Endothelial cell of umbilical vein (primary cell): Measurements from ENCODE around the gene TPMT. TPM values are rescaled to one million over a fixed set of nuclear protein-coding genes. Genes with fewer than 3 reads are reported as not detected.

Source experiments
- BruUV-seq: library from RNA; stranded (reverse); fragments of 400-500 nt; replicated peaks from 2 replicates; lab custom pipeline; 2021; lab: Mats Ljungman, UMichigan
- CTCF ChIA-PET: fragments of 300-600, 350-600 bp; sonication (Branson Sonifier 250); formaldehyde crosslinking; loops from one replicate; lab custom pipeline; 2021; ENCODE audit warnings: antibody characterized with exemption, inconsistent platforms; lab: Charles Lee
- POLR2A ChIA-PET: fragments of 300-600, 350-600 bp; sonication (Branson Sonifier 250); formaldehyde crosslinking; loops from one replicate; lab custom pipeline; 2021; ENCODE audit warnings: antibody characterized with exemption, inconsistent platforms; lab: Charles Lee
- DNase-seq: peaks from one replicate; pipeline ENCODE4 v3.0.0-alpha.2; 2011; ENCODE audit warnings: low read depth, low spot score
- FAIRE-seq: peaks from 2 replicates; lab custom pipeline; 2011; peaks lifted over from hg19 to GRCh38; lab: Jason Lieb, UNC
- H2AFZ ChIP-seq: 2 replicates; pipeline ENCODE4 v1.6.0; 2012; ENCODE audit warnings: low read depth, low read length, control low read depth, inconsistent platforms
- H3K27ac ChIP-seq: 2 replicates; pipeline ENCODE4 v1.5.1; 2011; ENCODE audit warnings: low read depth, mild to moderate bottlenecking, control low read depth, low read length, moderate library complexity; ENCODE audit not compliant: insufficient read depth
- H3K27me3 ChIP-seq, 2 experiments: 2 replicates each; pipeline versions ENCODE4 v1.6.0 to v1.6.1; 2011; ENCODE audit warnings: low read length in 2 of 2, mixed read lengths in 1 of 2; ENCODE audit not compliant: control insufficient read depth in 2 of 2, insufficient read depth in 2 of 2
- H3K36me3 ChIP-seq, 2 experiments: 2 replicates in 1 of 2; 3 replicates in 1 of 2; pipeline ENCODE4 v1.5.1; 2011; ENCODE audit warnings: low read length in 2 of 2, mild to moderate bottlenecking in 1 of 2, moderate library complexity in 1 of 2; ENCODE audit not compliant: control insufficient read depth in 2 of 2, insufficient read depth in 2 of 2; ENCODE audit errors: extremely low read depth in 1 of 2
- H3K4me1 ChIP-seq: 3 replicates; pipeline ENCODE4 v1.5.1; 2011; ENCODE audit warnings: mild to moderate bottlenecking, low read length; ENCODE audit not compliant: control insufficient read depth, insufficient read depth; ENCODE audit errors: extremely low read depth
- H3K4me2 ChIP-seq: 2 replicates; pipeline ENCODE4 v1.6.1; 2011; ENCODE audit warnings: low read length, control low read depth, mixed read lengths; ENCODE audit not compliant: insufficient read depth
- H3K4me3 ChIP-seq, 3 experiments: fragments of 200-600 bp in 1 of 3; sonication (generic), shearing (Covaris generic) in 1 of 3; replicated peaks in 1 of 3; 2 replicates each; pipeline ENCODE4 v1.5.1; 2011 to 2016; ENCODE audit warnings: control low read depth in 3 of 3, low read length in 3 of 3, mild to moderate bottlenecking in 2 of 3, inconsistent platforms in 1 of 3, low read depth in 1 of 3, moderate library complexity in 1 of 3; ENCODE audit not compliant: insufficient read depth in 1 of 3
- H3K79me2 ChIP-seq: 2 replicates; pipeline ENCODE4 v1.6.0; 2012; ENCODE audit warnings: low read length, inconsistent platforms; ENCODE audit not compliant: control insufficient read depth, insufficient read depth
- H3K9ac ChIP-seq: replicated peaks from 2 replicates; pipeline ENCODE3; 2011; ENCODE audit warnings: low read length, control low read depth; ENCODE audit not compliant: insufficient read depth; ENCODE audit errors: extremely low read depth
- H3K9me1 ChIP-seq: replicated peaks from 3 replicates; pipeline ENCODE4 v1.6.0; 2011; ENCODE audit warnings: mild to moderate bottlenecking, low read length; ENCODE audit not compliant: control insufficient read depth, insufficient read depth; ENCODE audit errors: extremely low read depth
- H3K9me3 ChIP-seq: replicated peaks from 2 replicates; pipeline ENCODE4 v1.5.1; 2012; ENCODE audit warnings: low read length, inconsistent platforms; ENCODE audit not compliant: control insufficient read depth, insufficient read depth
- H4K20me1 ChIP-seq: replicated peaks from 2 replicates; pipeline ENCODE3; 2011; ENCODE audit warnings: mild to moderate bottlenecking, low read length; ENCODE audit not compliant: control insufficient read depth, insufficient read depth; ENCODE audit errors: extremely low read depth
- EZH2 ChIP-seq: IDR thresholded peaks from 2 replicates; pipeline ENCODE4 v1.6.1; 2012; ENCODE audit warnings: borderline replicate concordance, low read depth, mild to moderate bottlenecking, moderate library complexity, low read length, inconsistent platforms; ENCODE audit not compliant: severe bottlenecking
- GATA2 ChIP-seq: IDR thresholded peaks from 2 replicates; pipeline ENCODE4 v1.7.0; 2011; ENCODE audit warnings: low read depth, mild to moderate bottlenecking, moderate library complexity, mixed read lengths, low read length; ENCODE audit not compliant: insufficient read length, insufficient read depth
- JUN ChIP-seq: IDR thresholded peaks from 2 replicates; pipeline ENCODE4 v1.6.1; 2011; ENCODE audit warnings: borderline replicate concordance, low read depth; ENCODE audit not compliant: insufficient read length, insufficient read depth
- POLR2AphosphoS5 ChIP-seq: IDR thresholded peaks from 2 replicates; pipeline ENCODE4 v1.6.1; 2012; ENCODE audit warnings: low read depth, mild to moderate bottlenecking, control low read depth, low read length, moderate library complexity; ENCODE audit not compliant: insufficient read depth
- dilution Hi-C: fragments of 300-500 bp; cut with MboI; formaldehyde crosslinking; loops from one replicate; pipeline ENCODE4 v1.15.0; 2019; ENCODE audit warnings: low sequenced_read_pairs; ENCODE audit not compliant: extremely low pct_ligation_motif_present
- intact Hi-C: fragments of 100-400 bp; cut with micrococcal nuclease; formaldehyde crosslinking; loops from one replicate; pipeline ENCODE4 v1.10.0; 2022
- polyA plus RNA-seq, 4 experiments: library from polyadenylated mRNA; depleted of rRNA in 3 of 4; stranded (reverse) in 3 of 4; unstranded in 1 of 4; fragments of >200 nt; gene quantifications; 2 replicates each; pipeline versions ENCODE4 v1.2.1 to v1.2.3, GENCODE V29; 2011 to 2012; ENCODE audit warnings: missing spikeins in 1 of 4
- total RNA-seq: library from RNA; stranded (reverse); gene quantifications from 2 replicates; pipeline ENCODE4 v1.2.3, GENCODE V29; 2021
- TF ChIP-seq, protein P1 (sequence below), 2 donors: IDR thresholded peaks; 1 replicate in 1 of 2; 2 replicates in 1 of 2; pipeline ENCODE4 v1.5.1; 2011; ENCODE audit warnings: low read length in 2 of 2, mild to moderate bottlenecking in 2 of 2, moderate library complexity in 2 of 2, control low read depth in 1 of 2, inconsistent platforms in 1 of 2, low read depth in 1 of 2; ENCODE audit not compliant: insufficient read depth in 1 of 2; ENCODE audit errors: extremely low read depth in 1 of 2

TPMT gene
- total and polyA plus RNA-seq, 2 donors (not counting 3 experiments of a cell fraction or from before 2014, with no cell fraction given) = 6.5 to 11.1 TPM

GRCh38 chr6:18088419-18089296, 66.2 kb downstream of the TPMT start:
- TF ChIP-seq POLR2AphosphoS5 (no peak), EZH2 (no peak), JUN (no peak), GATA2 (no peak)
- TF ChIP-seq, protein P1, sequence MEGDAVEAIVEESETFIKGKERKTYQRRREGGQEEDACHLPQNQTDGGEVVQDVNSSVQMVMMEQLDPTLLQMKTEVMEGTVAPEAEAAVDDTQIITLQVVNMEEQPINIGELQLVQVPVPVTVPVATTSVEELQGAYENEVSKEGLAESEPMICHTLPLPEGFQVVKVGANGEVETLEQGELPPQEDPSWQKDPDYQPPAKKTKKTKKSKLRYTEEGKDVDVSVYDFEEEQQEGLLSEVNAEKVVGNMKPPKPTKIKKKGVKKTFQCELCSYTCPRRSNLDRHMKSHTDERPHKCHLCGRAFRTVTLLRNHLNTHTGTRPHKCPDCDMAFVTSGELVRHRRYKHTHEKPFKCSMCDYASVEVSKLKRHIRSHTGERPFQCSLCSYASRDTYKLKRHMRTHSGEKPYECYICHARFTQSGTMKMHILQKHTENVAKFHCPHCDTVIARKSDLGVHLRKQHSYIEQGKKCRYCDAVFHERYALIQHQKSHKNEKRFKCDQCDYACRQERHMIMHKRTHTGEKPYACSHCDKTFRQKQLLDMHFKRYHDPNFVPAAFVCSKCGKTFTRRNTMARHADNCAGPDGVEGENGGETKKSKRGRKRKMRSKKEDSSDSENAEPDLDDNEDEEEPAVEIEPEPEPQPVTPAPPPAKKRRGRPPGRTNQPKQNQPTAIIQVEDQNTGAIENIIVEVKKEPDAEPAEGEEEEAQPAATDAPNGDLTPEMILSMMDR (IDR thresholded peaks at IDR 0.05; ENCODE audit: extremely low read depth in 1 of 2, insufficient read depth in 1 of 2, low read depth in 1 of 2, low read length in 2 of 2) = no peak
- no TSS peak for BruUV-seq
- Histone ChIP-seq H3K4me3 (no peak overlapping the region), H3K4me2 (no peak overlapping the region), H3K9ac (no peak overlapping the region), H3K9me1 (no peaks in the 10 kb centered on the region), H3K79me2 (no peaks in the 10 kb centered on the region), H3K9me3 (no peaks in the 10 kb centered on the region), H2AFZ (no peak overlapping the region), H3K27ac (no peak overlapping the region), H3K27me3 (no peaks in the 10 kb centered on the region), H4K20me1 (no peaks in the 10 kb centered on the region), H3K4me1 (no peaks in the 10 kb centered on the region), H3K36me3 (no peaks in the 10 kb centered on the region)
- intact Hi-C loops = no loop called here
- FAIRE-seq (peak; percentile 73), DNase-seq (no peak)
- dilution Hi-C loops = no loop called here
- ChIA-PET CTCF (no interaction called here), POLR2A (no interaction called here)
